ENCODE data around the gene IGLL1. TPM values are rescaled to one million over a fixed set of nuclear protein-coding genes. Genes with fewer than 3 reads are reported as not detected.

IGLL1 gene
- total and polyA plus RNA-seq, 2 experiments from 2014 or later, result not detected

GRCh38 chr22:23569291-23569690 lies 10.8 kb downstream of the IGLL1 start:
- Mint-ChIP-seq H3K27me3 (ENCODE audit: insufficient read depth, low read depth, poor library complexity) (peaks cover 51% of the 10 kb centered on the region), H3K36me3 (ENCODE audit: low read depth) (no peaks in the 10 kb centered on the region; the same call in 2 of the 3 replicates), H3K4me1 (peaks cover 13% of the 10 kb centered on the region), H3K4me3 (no peak overlapping the region), H3K9me3 (no peaks in the 10 kb centered on the region; the same call in 2 of the 3 replicates), H3K27ac (no peak overlapping the region)
- Histone ChIP-seq H3K9me2 (ENCODE audit: insufficient read depth) (no peaks in the 10 kb centered on the region), H3F3A (replicated peaks; ENCODE audit: low read depth) (0 out of 2 replicates have a peak, but pooled peaks cover 6% of the 10 kb centered on the region), H3K79me2 (replicated peaks; ENCODE audit: insufficient read depth) (no peaks in the 10 kb centered on the region), H3K4me3 (no peak overlapping the region), H3K36me3 (ENCODE audit: insufficient read depth) (no peaks in the 10 kb centered on the region), H3K4me1 (ENCODE audit: insufficient read depth) (no peaks in the 10 kb centered on the region), H3K27ac (ENCODE audit: low read depth) (no peak overlapping the region), H2AFZ (no peak overlapping the region), H4K20me1 (replicated peaks; ENCODE audit: insufficient read depth) (no peaks in the 10 kb centered on the region), H3K27me3 (ENCODE audit: insufficient read depth) (peaks cover 48% of the 10 kb centered on the region), H3K4me2 (no peak overlapping the region)
- no peak for DNase-seq (ENCODE audit: low spot score)
- TF ChIP-seq ETS1 (IDR thresholded peaks at IDR 0.05) (no peak), EZH2 (IDR thresholded peaks at IDR 0.05; ENCODE audit: low read depth, unreplicated experiment) (no peak), EZH2phosphoT487 (IDR thresholded peaks at IDR 0.05; ENCODE audit: unreplicated experiment) (no peak), CREB1 (CRISPR knock-in tag; IDR thresholded peaks at IDR 0.05; ENCODE audit: low read depth) (no peak), NANOG (IDR thresholded peaks at IDR 0.05; ENCODE audit: borderline replicate concordance) (no peak), REST (IDR thresholded peaks at IDR 0.05; ENCODE audit: unreplicated experiment) (no peak), ZNF114 (CRISPR knock-in tag; IDR thresholded peaks at IDR 0.05) (no peak), POLR2AphosphoS5 (IDR thresholded peaks at IDR 0.05; ENCODE audit: low read depth) (no peak), JUNB (IDR thresholded peaks at IDR 0.05; ENCODE audit: unreplicated experiment) (no peak), CTCF (conservative IDR thresholded peaks at IDR 0.05; ENCODE audit: low read depth in 2 of 2) (no peak), ZNF331 (CRISPR knock-in tag; IDR thresholded peaks at IDR 0.05; ENCODE audit: low read depth) (no peak), ZNF462 (CRISPR knock-in tag; IDR thresholded peaks at IDR 0.05) (no peak), STAT1 (IDR thresholded peaks at IDR 0.05; ENCODE audit: unreplicated experiment) (no peak)
- no peak for ATAC-seq

Measured in GM23338 (cell line).